KMS-11 (cell line): ENCODE measurements around the gene BTBD9.

ENCODE experiments used
- H2AFZ ChIP-seq: fragments of 200-600 bp; sonication (generic); 2 replicates; pipeline ENCODE4 v1.6.1; 2016; ENCODE audit warnings: antibody characterized with exemption, mixed run types, low read depth
- H3K27ac ChIP-seq: fragments of 200-600 bp; sonication (generic); 2 replicates; pipeline ENCODE4 v1.6.1; 2016; ENCODE audit warnings: mild to moderate bottlenecking, mixed run types
- H3K27me3 ChIP-seq: fragments of 200-600 bp; sonication (generic); 2 replicates; pipeline ENCODE4 v1.6.1; 2017; ENCODE audit warnings: mild to moderate bottlenecking, low read depth, mixed run types, moderate library complexity; ENCODE audit not compliant: insufficient read depth
- H3K36me3 ChIP-seq: fragments of 200-600 bp; sonication (generic); 2 replicates; pipeline ENCODE4 v1.6.1; 2017; ENCODE audit warnings: mild to moderate bottlenecking, mixed run types; ENCODE audit not compliant: insufficient read depth
- H3K4me1 ChIP-seq: fragments of 200-600 bp; sonication (generic); 2 replicates; pipeline ENCODE4 v1.6.1; 2016; ENCODE audit warnings: mild to moderate bottlenecking, low read depth, mixed run types; ENCODE audit not compliant: poor library complexity, severe bottlenecking
- H3K4me2 ChIP-seq: fragments of 200-600 bp; sonication (generic); 2 replicates; pipeline ENCODE4 v1.7.0; 2016; ENCODE audit warnings: mild to moderate bottlenecking, mixed run types
- H3K4me3 ChIP-seq: fragments of 200-600 bp; sonication (generic); IDR thresholded peaks from 2 replicates; pipeline ENCODE4 v1.6.1; 2017; ENCODE audit warnings: low read depth, low read length, mixed read lengths; ENCODE audit not compliant: insufficient read depth
- H3K79me2 ChIP-seq: fragments of 200-600 bp; sonication (generic); 2 replicates; pipeline ENCODE4 v1.6.1; 2016; ENCODE audit warnings: low read depth, mixed run types; ENCODE audit not compliant: insufficient read depth
- H3K9ac ChIP-seq: fragments of 200-600 bp; sonication (generic); 2 replicates; pipeline ENCODE4 v1.6.1; 2016; ENCODE audit warnings: mild to moderate bottlenecking, mixed run types
- H4K20me1 ChIP-seq: fragments of 200-600 bp; sonication (generic); 2 replicates; pipeline ENCODE4 v1.6.1; 2016; ENCODE audit warnings: mild to moderate bottlenecking, mixed run types; ENCODE audit not compliant: insufficient read depth
- CTCF ChIP-seq: fragments of 200-600 bp; sonication (generic); conservative IDR thresholded peaks from 2 replicates; pipeline ENCODE4 v1.6.1; 2017; ENCODE audit warnings: low read depth, mild to moderate bottlenecking, antibody characterized with exemption, low read length, moderate library complexity, mixed read lengths

BTBD9 gene

GRCh38 chr6:38654263-38654662, 14.5 kb upstream of the BTBD9 start:
- no peak for TF ChIP-seq CTCF
- no peak overlapping the region for H3K4me2 ChIP-seq
- no peaks in the 10 kb centered on the region for H3K27me3 ChIP-seq
- no peak overlapping the region for H3K4me3 ChIP-seq
- H3K4me1 ChIP-seq: no peaks in the 10 kb centered on the region
- no peaks in the 10 kb centered on the region for H3K79me2 ChIP-seq
- H3K27ac ChIP-seq: no peak overlapping the region
- no peaks in the 10 kb centered on the region for H4K20me1 ChIP-seq
- no peak overlapping the region for H3K9ac ChIP-seq
- no peaks in the 10 kb centered on the region for H3K36me3 ChIP-seq
- H2AFZ ChIP-seq: no peak overlapping the region

- H3K27me3 ChIP-seq: no peaks in the 10 kb centered on the region
- H3K27ac ChIP-seq: no peak overlapping the region
- no peak overlapping the region for H3K4me3 ChIP-seq
- no peak overlapping the region for H3K4me2 ChIP-seq
- H3K36me3 ChIP-seq: no peaks in the 10 kb centered on the region
- TF ChIP-seq CTCF: no peak
- H4K20me1 ChIP-seq: no peaks in the 10 kb centered on the region
- H3K79me2 ChIP-seq: no peaks in the 10 kb centered on the region
- H3K4me1 ChIP-seq: peaks cover 5% of the 10 kb centered on the region
- H3K9ac ChIP-seq: no peak overlapping the region
- H2AFZ ChIP-seq: no peak overlapping the region
Observed at GRCh38 chr6:38651121-38651784, 11.5 kb upstream of the BTBD9 start.

GRCh38 chr6:38650207-38650752, 10.6 kb upstream of the BTBD9 start:
- H4K20me1 ChIP-seq: no peaks in the 10 kb centered on the region
- no peak overlapping the region for H3K27ac ChIP-seq
- H3K36me3 ChIP-seq: no peaks in the 10 kb centered on the region
- no peak overlapping the region for H3K4me3 ChIP-seq
- H3K4me2 ChIP-seq: no peak overlapping the region
- H3K27me3 ChIP-seq: no peaks in the 10 kb centered on the region
- H3K9ac ChIP-seq: no peak overlapping the region
- no peak overlapping the region for H2AFZ ChIP-seq
- H3K79me2 ChIP-seq: no peaks in the 10 kb centered on the region
- no peak for TF ChIP-seq CTCF
- peaks cover 15% of the 10 kb centered on the region for H3K4me1 ChIP-seq

GRCh38 chr6:38649744-38650143, 10.0 kb upstream of the BTBD9 start:
- no peak overlapping the region for H3K9ac ChIP-seq
- H4K20me1 ChIP-seq: no peaks in the 10 kb centered on the region
- H3K4me1 ChIP-seq: peaks cover 20% of the 10 kb centered on the region
- no peaks in the 10 kb centered on the region for H3K79me2 ChIP-seq
- no peak overlapping the region for H3K27ac ChIP-seq
- H3K27me3 ChIP-seq: no peaks in the 10 kb centered on the region
- TF ChIP-seq CTCF: no peak
- H3K36me3 ChIP-seq: no peaks in the 10 kb centered on the region
- H2AFZ ChIP-seq: no peak overlapping the region
- no peak overlapping the region for H3K4me3 ChIP-seq
- no peak overlapping the region for H3K4me2 ChIP-seq
